NCI-H460 (cell line): ENCODE measurements around the gene SEC14L6. TPM values are rescaled to one million over a fixed set of nuclear protein-coding genes. Genes with fewer than 3 reads are reported as not detected.
"Not testable (repeated sequence)": the region's sequence is repeated elsewhere in the genome, so short reads cannot be mapped to it uniquely, and the experiment has no call there.

Experiments used
- DNase-seq: peaks from one replicate; pipeline ENCODE4 v3.0.0-alpha.2; 2016; ENCODE audit warnings: low read depth; ENCODE audit errors: extremely low read depth
- total RNA-seq: library from RNA; depleted of rRNA; stranded (reverse); fragments of >200 nt; shearing (Covaris generic); gene quantifications from 2 replicates; pipeline ENCODE4 v1.2.3, GENCODE V29; 2014

SEC14L6 gene
- total RNA-seq, 1 experiment from 2014 or later: not detected

- not testable (repeated sequence) for DNase-seq
Observed at GRCh38 chr22:30541511-30541910, 5.0 kb downstream of the SEC14L6 start.

GRCh38 chr22:30539368-30539767 lies 7.2 kb downstream of the SEC14L6 start:
- DNase-seq: no peak

GRCh38 chr22:30538280-30538679 lies 8.3 kb downstream of the SEC14L6 start:
- DNase-seq: no peak

GRCh38 chr22:30537083-30537731 lies 9.3 kb downstream of the SEC14L6 start:
- DNase-seq: no peak

GRCh38 chr22:30535182-30535581 lies 11.4 kb downstream of the SEC14L6 start:
- no peak for DNase-seq

- DNase-seq: no peak
Observed at GRCh38 chr22:30531651-30532608, 14.6 kb downstream of the SEC14L6 start.

- DNase-seq: no peak
Observed at GRCh38 chr22:30526656-30527055, 19.9 kb downstream of the SEC14L6 start.

GRCh38 chr22:30523646-30524489 lies 22.7 kb downstream of the SEC14L6 start:
- no peak for DNase-seq

- no peak for DNase-seq
Observed at GRCh38 chr22:30521368-30522156, 25.0 kb downstream of the SEC14L6 start.

- DNase-seq: no peak
Observed at GRCh38 chr22:30519842-30520425, 26.6 kb downstream of the SEC14L6 start.

- DNase-seq: no peak
Observed at GRCh38 chr22:30516731-30517130, 29.8 kb downstream of the SEC14L6 start.

- DNase-seq: no peak
Observed at GRCh38 chr22:30516273-30516672, 30.3 kb downstream of the SEC14L6 start.

- DNase-seq: no peak
Observed at GRCh38 chr22:30514252-30514651, 32.3 kb downstream of the SEC14L6 start.

GRCh38 chr22:30513462-30513861 lies 33.1 kb downstream of the SEC14L6 start:
- DNase-seq: no peak

- DNase-seq: no peak
Observed at GRCh38 chr22:30511911-30512310, 34.6 kb downstream of the SEC14L6 start.

GRCh38 chr22:30511109-30511508 lies 35.4 kb downstream of the SEC14L6 start:
- no peak for DNase-seq

GRCh38 chr22:30508216-30508615 lies 38.3 kb downstream of the SEC14L6 start:
- DNase-seq: no peak

GRCh38 chr22:30507670-30508069 lies 38.9 kb downstream of the SEC14L6 start:
- DNase-seq: no peak

- DNase-seq: no peak
Observed at GRCh38 chr22:30506507-30506968, 40.0 kb downstream of the SEC14L6 start.

GRCh38 chr22:30503551-30503950 lies 43.0 kb downstream of the SEC14L6 start:
- no peak for DNase-seq
